Neutrophil (primary cell): Measurements from ENCODE around the gene CHN2.

Experiments used
- H3K27ac ChIP-seq: fragments of 200-600 bp; sonication (generic); 2 replicates; pipeline ENCODE4 v1.5.1; 2016; ENCODE audit warnings: mild to moderate bottlenecking, moderate library complexity
- H3K27me3 ChIP-seq: fragments of 200-600 bp; sonication (generic); 2 replicates; pipeline ENCODE4 v1.6.0; 2016; ENCODE audit warnings: mild to moderate bottlenecking
- H3K36me3 ChIP-seq: fragments of 200-600 bp; sonication (generic); 2 replicates; pipeline ENCODE4 v1.5.1; 2017
- H3K4me1 ChIP-seq, 2 experiments: fragments of 200-600 bp in 1 of 2; sonication (generic) in 1 of 2; 1 replicate in 1 of 2; 2 replicates in 1 of 2; pipeline versions ENCODE4 v1.5.1 to v1.6.1; 2013 to 2016; ENCODE audit warnings: low read depth in 1 of 2, low read length in 1 of 2, mild to moderate bottlenecking in 1 of 2, moderate library complexity in 1 of 2; ENCODE audit not compliant: control insufficient read depth in 1 of 2, insufficient read depth in 1 of 2
- H3K4me3 ChIP-seq, 2 experiments: fragments of 200-600 bp in 1 of 2; sonication (generic) in 1 of 2; 1 replicate in 1 of 2; 2 replicates in 1 of 2; pipeline ENCODE4 v1.5.1; 2013 to 2016; ENCODE audit warnings: low read depth in 1 of 2, low read length in 1 of 2, mild to moderate bottlenecking in 1 of 2, moderate library complexity in 1 of 2
- H3K9me3 ChIP-seq: fragments of 200-600 bp; sonication (generic); 2 replicates; pipeline ENCODE4 v1.5.1; 2016
- TF ChIP-seq, protein P1 (sequence below): fragments of 200-600 bp; sonication (generic); IDR thresholded peaks from 2 replicates; pipeline ENCODE4 v1.5.1; 2016; ENCODE audit warnings: antibody characterized with exemption

CHN2 gene

GRCh38 chr7:29356631-29357030 is 162.1 kb downstream of the CHN2 start:
- TF ChIP-seq, protein P1, sequence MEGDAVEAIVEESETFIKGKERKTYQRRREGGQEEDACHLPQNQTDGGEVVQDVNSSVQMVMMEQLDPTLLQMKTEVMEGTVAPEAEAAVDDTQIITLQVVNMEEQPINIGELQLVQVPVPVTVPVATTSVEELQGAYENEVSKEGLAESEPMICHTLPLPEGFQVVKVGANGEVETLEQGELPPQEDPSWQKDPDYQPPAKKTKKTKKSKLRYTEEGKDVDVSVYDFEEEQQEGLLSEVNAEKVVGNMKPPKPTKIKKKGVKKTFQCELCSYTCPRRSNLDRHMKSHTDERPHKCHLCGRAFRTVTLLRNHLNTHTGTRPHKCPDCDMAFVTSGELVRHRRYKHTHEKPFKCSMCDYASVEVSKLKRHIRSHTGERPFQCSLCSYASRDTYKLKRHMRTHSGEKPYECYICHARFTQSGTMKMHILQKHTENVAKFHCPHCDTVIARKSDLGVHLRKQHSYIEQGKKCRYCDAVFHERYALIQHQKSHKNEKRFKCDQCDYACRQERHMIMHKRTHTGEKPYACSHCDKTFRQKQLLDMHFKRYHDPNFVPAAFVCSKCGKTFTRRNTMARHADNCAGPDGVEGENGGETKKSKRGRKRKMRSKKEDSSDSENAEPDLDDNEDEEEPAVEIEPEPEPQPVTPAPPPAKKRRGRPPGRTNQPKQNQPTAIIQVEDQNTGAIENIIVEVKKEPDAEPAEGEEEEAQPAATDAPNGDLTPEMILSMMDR, result no peak
- Histone ChIP-seq H3K4me3 (no peak overlapping the region), H3K27me3 (no peaks in the 10 kb centered on the region), H3K27ac (no peak overlapping the region), H3K9me3 (no peaks in the 10 kb centered on the region), H3K4me1 (no peaks in the 10 kb centered on the region), H3K36me3 (no peaks in the 10 kb centered on the region)

GRCh38 chr7:29359482-29360093 is 165.0 kb downstream of the CHN2 start:
- Histone ChIP-seq H3K9me3 (no peaks in the 10 kb centered on the region), H3K36me3 (no peaks in the 10 kb centered on the region), H3K27me3 (no peaks in the 10 kb centered on the region), H3K4me3 (no peak overlapping the region), H3K27ac (no peak overlapping the region), H3K4me1 (no peaks in the 10 kb centered on the region)
- TF ChIP-seq, protein P1, result no peak

DNA sequence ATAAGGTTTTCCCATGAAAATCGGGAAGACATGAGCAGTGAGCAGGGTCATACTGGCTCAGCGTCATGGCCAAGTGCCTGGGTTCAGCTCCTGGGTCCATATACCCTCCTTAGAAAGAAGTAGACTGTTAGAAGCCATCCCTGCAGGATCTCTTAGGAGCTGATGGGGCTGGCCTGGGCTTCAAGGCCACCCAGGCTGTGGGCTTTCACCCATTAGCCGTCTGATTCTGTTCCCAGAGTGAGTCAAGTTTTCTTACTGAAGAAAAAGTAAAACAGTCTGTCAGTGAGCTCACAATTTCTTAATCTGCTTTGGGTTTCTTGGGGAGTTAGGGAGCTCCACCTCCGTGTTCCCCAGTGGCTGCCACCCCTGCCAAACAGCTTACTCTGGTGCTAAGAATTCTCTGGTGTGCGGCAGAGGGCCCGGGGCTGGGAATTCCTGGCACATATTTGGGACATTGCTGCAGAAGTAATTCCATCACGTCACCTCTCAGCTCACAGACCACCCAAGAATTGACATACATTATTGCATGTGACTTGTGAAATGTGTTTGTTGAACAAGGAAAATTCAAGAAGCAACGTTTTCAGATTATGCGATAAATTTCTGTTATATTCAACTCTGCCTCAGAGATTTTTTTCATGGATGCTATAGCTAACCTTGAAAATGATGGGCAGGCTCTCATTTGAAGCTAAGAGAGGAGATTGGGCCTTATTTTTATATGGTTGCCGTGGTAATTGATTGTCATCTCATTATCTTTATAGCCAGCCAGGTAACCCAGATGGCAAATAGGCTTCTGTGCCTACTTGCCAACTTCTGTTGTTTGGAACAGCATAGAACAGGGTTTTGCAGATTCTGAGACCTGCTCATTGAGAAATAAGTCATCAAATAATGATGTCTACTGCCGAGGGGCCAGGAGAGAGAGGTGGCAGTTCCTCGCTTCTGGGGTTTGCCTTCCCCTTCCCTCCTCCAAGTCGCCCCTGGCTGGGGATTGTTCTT is 166.4 kb downstream of the CHN2 start:
- no peaks in the 10 kb centered on the region for H3K36me3 ChIP-seq
- H3K4me3 ChIP-seq, result no peak overlapping the region
- H3K27ac ChIP-seq, result no peak overlapping the region
- TF ChIP-seq, protein P1, result no peak
- H3K27me3 ChIP-seq, result no peaks in the 10 kb centered on the region
- H3K9me3 ChIP-seq, result no peaks in the 10 kb centered on the region
- H3K4me1 ChIP-seq, result no peaks in the 10 kb centered on the region

DNA sequence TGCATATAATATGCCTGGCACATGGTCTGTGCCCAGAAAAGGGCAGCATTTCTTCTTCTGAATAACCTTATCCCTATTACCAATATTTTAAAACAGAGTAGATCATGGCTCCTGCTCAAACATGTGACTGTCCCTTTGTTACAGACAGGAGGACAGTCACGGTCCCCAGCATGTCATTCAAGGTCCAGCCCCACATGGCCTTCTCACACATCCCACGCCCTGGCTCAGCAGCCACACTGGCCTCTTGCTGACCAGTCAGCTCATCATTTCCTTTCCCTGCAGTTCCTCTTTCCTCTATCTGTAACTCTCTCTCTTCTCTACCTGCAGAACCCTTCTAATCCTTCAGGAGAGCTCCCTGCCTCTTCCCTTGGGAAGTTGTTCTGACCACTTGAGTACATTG is 167.8 kb downstream of the CHN2 start:
- no peaks in the 10 kb centered on the region for H3K36me3 ChIP-seq
- no peaks in the 10 kb centered on the region for H3K4me1 ChIP-seq
- no peaks in the 10 kb centered on the region for H3K27me3 ChIP-seq
- no peaks in the 10 kb centered on the region for H3K9me3 ChIP-seq
- TF ChIP-seq, protein P1, result no peak
- no peak overlapping the region for H3K4me3 ChIP-seq
- no peak overlapping the region for H3K27ac ChIP-seq

DNA sequence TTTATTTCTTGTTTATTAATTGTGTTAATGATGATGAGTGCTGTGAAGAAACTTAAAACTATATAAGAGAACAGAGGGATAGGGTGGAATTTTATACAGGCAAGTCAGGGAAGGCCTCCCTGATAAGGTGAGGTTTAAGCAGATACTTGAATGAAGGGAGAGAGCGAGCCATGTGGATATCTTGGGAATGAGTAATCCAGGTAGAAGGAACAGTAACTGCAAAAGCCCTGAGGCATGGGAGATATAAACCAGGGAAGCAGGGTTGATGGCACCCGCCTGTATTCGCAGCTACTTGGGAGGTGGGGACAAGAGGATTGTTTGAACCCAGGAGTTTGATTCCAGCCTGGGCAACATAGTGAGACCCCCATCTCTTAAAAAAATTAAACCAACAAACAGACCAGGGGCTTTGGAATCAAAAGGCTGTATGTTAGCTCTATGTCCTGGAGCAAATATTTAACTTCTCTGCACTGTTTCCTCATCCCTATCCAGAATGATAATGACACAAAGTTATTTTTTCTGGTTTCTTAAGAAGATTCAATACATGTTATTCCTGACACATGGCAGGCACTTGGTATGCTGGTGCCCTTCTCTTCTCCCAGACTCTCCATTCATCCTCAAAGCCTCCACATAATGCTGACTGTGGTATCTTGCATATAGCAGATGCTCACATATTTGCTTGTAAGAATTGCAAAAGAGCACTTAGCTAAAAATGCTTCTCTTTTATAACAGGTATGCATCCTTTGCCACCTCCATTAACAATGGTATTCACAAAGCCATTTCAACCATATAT is 169.3 kb downstream of the CHN2 start:
- Histone ChIP-seq H3K27me3 (no peaks in the 10 kb centered on the region), H3K4me3 (no peak overlapping the region), H3K36me3 (no peaks in the 10 kb centered on the region)

More for the DNA sequence above, 169.3 kb downstream of the CHN2 start:
- Histone ChIP-seq H3K4me1 (no peaks in the 10 kb centered on the region), H3K9me3 (no peaks in the 10 kb centered on the region), H3K27ac (no peak overlapping the region)
- TF ChIP-seq, protein P1, result no peak
